Effector CD4-positive, alpha-beta T cell (primary cell): ENCODE data around the gene PSME2.
"Not testable (repeated sequence)": the region's sequence is repeated elsewhere in the genome, so short reads cannot be mapped to it uniquely, and the experiment has no call there.

Experiments used
- DNase-seq: peaks from one replicate; pipeline ENCODE4 v3.0.0-alpha.2; 2020

The PSME2 gene

GRCh38 chr14:24110523-24110922, 35.9 kb downstream of the PSME2 start:
- DNase-seq, result no peak

DNA sequence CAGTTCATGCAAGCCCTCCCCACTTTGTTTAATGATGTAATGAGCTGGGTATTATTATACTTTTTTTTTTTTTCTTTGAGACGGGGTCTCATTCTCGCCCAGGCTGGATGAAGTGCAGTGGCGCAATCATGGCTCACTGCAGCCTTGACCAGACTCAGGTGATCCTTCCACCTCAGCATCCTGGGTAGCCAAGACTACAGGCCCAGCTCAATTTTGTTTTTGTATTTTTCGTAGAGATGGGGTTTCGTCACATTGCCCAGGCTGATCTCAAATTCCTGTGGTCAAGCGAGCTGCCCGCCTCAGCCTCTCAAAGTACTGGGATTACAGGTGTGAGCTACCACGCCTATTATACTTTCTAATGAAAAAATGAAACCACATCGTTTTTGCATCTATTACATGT, 36.4 kb downstream of the PSME2 start:
- no peak for DNase-seq

DNA sequence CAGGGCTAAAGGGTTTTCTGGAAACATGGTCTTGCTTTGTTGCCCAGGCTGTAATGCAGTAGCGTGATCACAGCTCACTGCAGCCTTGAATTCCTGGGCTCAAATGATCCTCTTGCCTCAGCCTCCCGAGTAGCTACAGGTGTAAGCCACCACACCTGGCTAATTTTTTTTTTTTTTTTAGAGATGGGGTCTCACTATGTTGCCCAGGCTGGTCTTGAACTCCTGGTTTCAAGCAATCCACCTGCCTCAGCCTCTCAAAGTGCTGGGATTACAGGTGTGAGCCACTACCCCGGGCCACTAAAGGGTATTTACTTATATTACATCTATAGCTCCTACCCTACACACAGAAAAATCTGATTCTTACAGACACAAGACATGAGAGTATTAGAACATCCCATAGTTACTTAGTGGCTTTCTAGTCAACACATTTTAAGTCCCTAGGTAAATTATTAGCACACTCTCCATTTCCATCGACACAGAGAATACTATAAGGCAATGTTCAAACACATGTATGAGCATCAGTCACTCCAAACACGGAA, 38.0 kb downstream of the PSME2 start:
- no peak for DNase-seq

GRCh38 chr14:24106672-24107271, 39.6 kb downstream of the PSME2 start:
- no peak for DNase-seq

DNA sequence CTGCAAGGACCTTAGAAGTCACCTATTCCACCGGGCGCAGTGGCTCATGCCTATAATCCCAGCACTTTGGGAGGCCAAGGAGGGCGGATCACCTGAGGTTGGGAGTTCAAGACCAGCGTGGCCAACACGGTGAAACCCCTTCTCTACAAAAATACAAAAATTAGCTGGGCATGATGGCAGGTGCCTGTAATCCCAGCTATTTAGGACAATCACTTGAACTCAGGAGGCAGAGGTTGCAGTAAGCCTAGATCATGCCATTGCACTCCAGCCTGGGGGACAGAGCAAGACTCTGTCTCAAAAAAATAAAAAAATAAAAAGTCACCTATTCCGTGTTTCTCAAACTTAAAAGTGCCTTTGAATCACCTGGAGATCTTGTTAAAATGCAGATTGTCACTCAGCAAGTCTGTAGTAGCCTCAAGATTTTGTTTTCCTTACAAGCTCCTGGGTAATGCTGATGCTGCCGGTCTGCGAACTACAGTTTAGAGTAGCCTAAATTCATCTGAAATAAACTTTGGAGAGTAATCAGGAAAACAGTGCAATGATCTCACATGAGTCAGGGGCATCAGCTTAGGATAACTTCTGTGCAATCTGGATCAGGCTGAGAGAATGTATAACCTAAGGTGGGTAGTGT, 40.7 kb downstream of the PSME2 start:
- DNase-seq, result not testable (repeated sequence)

DNA sequence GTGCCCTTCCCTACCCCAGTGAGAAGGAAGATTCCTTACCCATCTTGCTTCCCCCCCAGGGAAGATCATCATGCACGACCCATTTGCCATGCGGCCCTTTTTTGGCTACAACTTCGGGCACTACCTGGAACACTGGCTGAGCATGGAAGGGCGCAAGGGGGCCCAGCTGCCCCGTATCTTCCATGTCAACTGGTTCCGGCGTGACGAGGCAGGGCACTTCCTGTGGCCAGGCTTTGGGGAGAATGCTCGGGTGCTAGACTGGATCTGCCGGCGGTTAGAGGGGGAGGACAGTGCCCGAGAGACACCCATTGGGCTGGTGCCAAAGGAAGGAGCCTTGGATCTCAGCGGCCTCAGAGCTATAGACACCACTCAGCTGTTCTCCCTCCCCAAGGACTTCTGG, 43.0 kb downstream of the PSME2 start:
- DNase-seq, result no peak

DNA sequence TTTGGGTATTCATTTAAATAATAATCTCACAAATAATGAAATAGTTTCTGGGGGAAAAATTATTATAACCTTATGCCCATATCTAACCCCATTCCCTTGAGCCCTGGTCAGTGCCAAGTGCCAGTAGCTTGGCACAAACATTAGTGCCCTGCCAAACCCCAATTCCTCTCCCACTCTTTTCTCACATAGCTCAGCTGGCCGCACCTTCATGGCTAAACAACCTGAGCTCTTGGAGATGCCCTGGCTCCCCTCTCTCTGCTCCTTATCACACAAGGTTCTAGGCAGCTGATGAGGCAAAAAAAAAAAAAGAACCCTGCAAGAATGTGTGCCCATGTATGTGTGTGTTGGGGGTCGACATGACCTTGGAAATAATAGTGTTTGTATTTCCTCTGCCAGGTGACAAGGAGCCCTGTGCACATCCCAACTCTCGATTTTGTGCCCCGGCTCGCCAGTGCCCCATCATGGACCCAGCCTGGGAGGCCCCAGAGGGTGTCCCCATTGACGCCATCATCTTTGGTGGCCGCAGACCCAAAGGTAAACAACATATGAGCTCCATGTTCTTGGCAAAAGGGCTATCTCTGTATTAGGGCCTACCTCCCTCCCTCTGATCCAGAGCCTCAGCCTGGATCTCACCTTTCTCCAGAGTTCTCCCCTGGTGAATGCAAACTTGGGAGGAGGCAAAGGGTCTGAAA, 43.9 kb downstream of the PSME2 start:
- DNase-seq, result no peak

DNA sequence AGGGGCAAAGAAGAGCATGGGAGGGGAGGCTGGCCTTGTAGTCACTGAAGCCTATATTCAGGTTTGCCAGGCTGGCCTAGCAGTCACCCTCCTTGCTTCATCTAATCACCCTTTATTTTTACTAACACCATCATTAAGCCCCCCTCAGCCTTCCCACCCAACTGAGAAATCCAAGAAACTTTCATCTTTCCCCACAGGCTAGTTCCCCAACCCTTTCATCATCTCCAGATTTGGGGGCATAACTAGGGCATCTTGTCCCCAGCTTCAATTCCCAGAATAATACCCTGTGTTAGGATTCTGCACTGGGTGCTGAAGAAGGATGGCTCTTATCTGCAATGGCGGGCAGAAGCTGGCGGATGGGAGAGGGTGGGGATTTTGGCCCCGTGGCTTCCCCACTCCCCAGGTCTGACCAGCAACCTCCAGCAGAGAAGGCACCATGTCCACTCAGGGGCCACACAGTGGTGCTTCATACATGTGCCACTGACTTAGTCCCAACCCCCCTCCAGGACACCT, 45.4 kb downstream of the PSME2 start:
- DNase-seq, result no peak

GRCh38 chr14:24100197-24100981, 46.0 kb downstream of the PSME2 start:
- no peak for DNase-seq

GRCh38 chr14:24098927-24099813, 47.2 kb downstream of the PSME2 start:
- no peak for DNase-seq

DNA sequence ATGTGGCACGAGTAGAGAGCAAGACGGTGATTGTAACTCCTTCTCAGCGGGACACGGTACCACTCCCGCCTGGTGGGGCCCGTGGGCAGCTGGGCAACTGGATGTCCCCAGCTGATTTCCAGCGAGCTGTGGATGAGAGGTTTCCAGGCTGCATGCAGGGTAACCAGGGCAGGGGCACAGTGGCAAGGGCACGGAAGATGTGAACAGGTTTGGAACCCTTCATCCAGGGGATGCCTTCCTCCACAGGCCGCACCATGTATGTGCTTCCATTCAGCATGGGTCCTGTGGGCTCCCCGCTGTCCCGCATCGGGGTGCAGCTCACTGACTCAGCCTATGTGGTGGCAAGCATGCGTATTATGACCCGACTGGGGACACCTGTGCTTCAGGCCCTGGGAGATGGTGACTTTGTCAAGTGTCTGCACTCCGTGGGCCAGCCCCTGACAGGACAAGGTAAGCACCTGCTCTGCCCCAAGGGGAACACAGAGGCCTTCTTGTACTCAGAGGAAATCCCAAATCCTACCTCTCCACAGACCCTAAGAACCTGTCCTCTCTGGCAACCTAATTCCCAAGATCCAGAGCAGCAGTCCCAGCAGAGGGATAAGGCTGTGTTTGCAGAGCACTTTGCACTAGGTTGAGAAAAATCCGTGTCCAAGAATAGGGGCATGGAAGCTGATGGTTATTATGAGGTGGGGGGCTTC, 48.0 kb downstream of the PSME2 start:
- DNase-seq, result no peak

DNA sequence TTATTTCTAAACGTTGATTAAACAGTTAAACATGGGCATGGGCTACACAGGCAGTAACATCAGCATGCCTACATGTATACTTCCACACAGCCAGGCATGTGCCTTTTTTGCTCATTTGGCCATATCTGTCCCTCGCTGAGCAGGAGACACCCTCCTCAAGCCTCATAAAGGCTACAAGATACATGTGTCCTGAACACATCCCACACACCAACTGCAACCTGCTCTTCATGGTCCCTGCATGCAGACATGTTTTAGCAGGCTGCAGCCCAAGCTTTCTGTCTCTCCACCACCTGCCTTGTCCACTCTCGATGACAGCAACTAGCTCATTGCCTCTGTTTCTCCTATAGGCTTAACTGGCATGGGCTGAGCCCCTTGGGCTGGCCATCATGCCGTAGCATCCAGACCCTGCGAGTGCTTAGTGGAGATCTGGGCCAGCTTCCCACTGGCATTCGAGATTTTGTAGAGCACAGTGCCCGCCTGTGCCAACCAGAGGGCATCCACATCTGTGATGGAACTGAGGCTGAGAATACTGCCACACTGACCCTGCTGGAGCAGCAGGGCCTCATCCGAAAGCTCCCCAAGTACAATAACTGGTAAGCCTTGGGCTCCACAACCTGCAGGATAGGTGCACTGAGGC, 49.7 kb downstream of the PSME2 start:
- no peak for DNase-seq

- DNase-seq, result no peak
Observed at GRCh38 chr14:24095271-24096068, 50.9 kb downstream of the PSME2 start.

GRCh38 chr14:24094841-24095270, 51.6 kb downstream of the PSME2 start:
- no peak for DNase-seq

- peak; percentile 63 for DNase-seq
Observed at GRCh38 chr14:24093901-24094840, 52.2 kb downstream of the PSME2 start, which contains the start of gene PCK2. Gene PCK2 (plus strand): TSS chr14:24094311. CDS start chr14:24094406, 95 bp downstream.
